SK-N-SH (cell line): ENCODE measurements around the gene KIDINS220. TPM values are rescaled to one million over a fixed set of nuclear protein-coding genes. Genes with fewer than 3 reads are reported as not detected.

Experiments used
- CTCF ChIA-PET: fragments of 300-600, 350-600 bp; formaldehyde crosslinking; extraction: SDS; loops from one replicate; lab custom pipeline; 2021; lab: Yijun Ruan, JAX
- POLR2A ChIA-PET: fragments of 350-600 bp; sonication (Branson Sonifier 250); formaldehyde crosslinking; extraction: SDS; loops from one replicate; lab custom pipeline; 2020; ENCODE audit warnings: antibody characterized with exemption, inconsistent platforms; lab: Yijun Ruan, JAX
- DNase-seq: peaks from one replicate; pipeline ENCODE4 v3.0.0; 2012
- H2AFZ ChIP-seq: fragments of 200-600 bp; sonication (generic); 2 replicates; pipeline ENCODE4 v1.8.1; 2016; ENCODE audit warnings: antibody characterized with exemption, mild to moderate bottlenecking, low read depth
- H3F3A ChIP-seq: fragments of 200-600 bp; sonication (generic); replicated peaks from 2 replicates; pipeline ENCODE3; 2016; ENCODE audit warnings: antibody characterized with exemption, mild to moderate bottlenecking; ENCODE audit not compliant: insufficient read depth
- H3K27ac ChIP-seq, 2 experiments: fragments of 200-500 bp in 1 of 2; fragments of 200-600 bp in 1 of 2; sonication (Bioruptor generic) in 1 of 2; sonication (generic), shearing (Covaris generic) in 1 of 2; 2 replicates each; pipeline versions ENCODE4 v1.5.1 to v1.6.1; 2014 to 2016; ENCODE audit warnings: low read depth in 2 of 2, inconsistent platforms in 1 of 2, low read length in 1 of 2, mild to moderate bottlenecking in 1 of 2, mixed read lengths in 1 of 2
- H3K27me3 ChIP-seq: fragments of 200-600 bp; sonication (generic), shearing (Covaris generic); 2 replicates; pipeline ENCODE4 v1.6.1; 2016; ENCODE audit warnings: mixed run types; ENCODE audit not compliant: insufficient read depth
- H3K36me3 ChIP-seq, 2 experiments: fragments of 200-500 bp in 1 of 2; fragments of 200-600 bp in 1 of 2; sonication (Bioruptor generic) in 1 of 2; sonication (generic) in 1 of 2; replicated peaks in 1 of 2; 2 replicates each; pipeline versions ENCODE3 to v1.5.1; 2014 to 2016; ENCODE audit warnings: low read length in 1 of 2, mild to moderate bottlenecking in 1 of 2; ENCODE audit not compliant: insufficient read depth in 2 of 2, control insufficient read depth in 1 of 2
- H3K4me1 ChIP-seq, 2 experiments: fragments of 200-500 bp in 1 of 2; fragments of 200-600 bp in 1 of 2; sonication (Bioruptor generic) in 1 of 2; sonication (generic), shearing (Covaris generic) in 1 of 2; 2 replicates each; pipeline versions ENCODE4 v1.5.1 to v1.6.1; 2014 to 2016; ENCODE audit warnings: low read depth in 1 of 2, low read length in 1 of 2, mixed run types in 1 of 2; ENCODE audit not compliant: insufficient read depth in 2 of 2, control insufficient read depth in 1 of 2
- H3K4me2 ChIP-seq: fragments of 200-600 bp; sonication (generic), shearing (Covaris generic); 2 replicates; pipeline ENCODE4 v1.6.1; 2017; ENCODE audit warnings: mixed run types
- H3K4me3 ChIP-seq, 2 experiments: fragments of 200-500 bp in 1 of 2; fragments of 200-600 bp in 1 of 2; sonication (Bioruptor generic) in 1 of 2; sonication (generic), shearing (Covaris generic) in 1 of 2; 2 replicates each; pipeline versions ENCODE4 v1.5.1 to v1.8.1; 2014 to 2016; ENCODE audit warnings: low read depth in 2 of 2, inconsistent platforms in 1 of 2, low read length in 1 of 2, mild to moderate bottlenecking in 1 of 2, mixed read lengths in 1 of 2, moderate library complexity in 1 of 2
- H3K79me2 ChIP-seq: fragments of 200-600 bp; sonication (generic); 2 replicates; pipeline ENCODE4 v1.8.1; 2017; ENCODE audit warnings: mild to moderate bottlenecking; ENCODE audit not compliant: insufficient read depth
- H3K9ac ChIP-seq: fragments of 200-600 bp; sonication (generic); 2 replicates; pipeline ENCODE4 v1.6.1; 2017; ENCODE audit warnings: mixed run types
- H3K9me2 ChIP-seq: fragments of 200-600 bp; sonication (generic); 2 replicates; pipeline ENCODE4 v1.6.1; 2017; ENCODE audit warnings: mixed run types
- H3K9me3 ChIP-seq: fragments of 200-600 bp; sonication (generic); 2 replicates; pipeline ENCODE4 v1.6.1; 2017; ENCODE audit warnings: mixed run types, mild to moderate bottlenecking, moderate library complexity
- H4K20me1 ChIP-seq: fragments of 200-600 bp; sonication (generic); 2 replicates; pipeline ENCODE4 v1.6.1; 2017; ENCODE audit warnings: mild to moderate bottlenecking, mixed run types; ENCODE audit not compliant: insufficient read depth
- CHD2 ChIP-seq: fragments of 150-350 bp; IDR thresholded peaks from 2 replicates; pipeline ENCODE4 v1.6.1; 2018; ENCODE audit warnings: low read length; ENCODE audit not compliant: partially characterized antibody
- EP300 ChIP-seq, 2 experiments: IDR thresholded peaks; 2 replicates each; pipeline versions ENCODE4 v1.4.0 to v1.6.1; 2012; ENCODE audit warnings: borderline replicate concordance in 1 of 2, low read depth in 1 of 2, low read length in 1 of 2
- EZH2phosphoT487 ChIP-seq: fragments of 200-600 bp; sonication (generic); IDR thresholded peaks from 2 replicates; pipeline ENCODE4 v1.6.1; 2017; ENCODE audit warnings: low read depth, mixed run types, mild to moderate bottlenecking, antibody characterized with exemption, moderate library complexity, borderline replicate concordance
- FOXJ3 ChIP-seq: sonication (generic); formaldehyde crosslinking; IDR thresholded peaks from 2 replicates; pipeline ENCODE4 v1.5.1; 2020; ENCODE audit warnings: mild to moderate bottlenecking, missing genetic modification reagents
- FOXM1 ChIP-seq: IDR thresholded peaks from 2 replicates; pipeline ENCODE4 v1.4.0; 2012; ENCODE audit warnings: low read depth, mild to moderate bottlenecking
- GABPA ChIP-seq: IDR thresholded peaks from 2 replicates; pipeline ENCODE4 v1.4.0; 2012; ENCODE audit warnings: low read depth, mild to moderate bottlenecking
- MAX ChIP-seq: IDR thresholded peaks from 2 replicates; pipeline ENCODE4 v1.4.0; 2012; ENCODE audit warnings: low read depth
- NFIC ChIP-seq: IDR thresholded peaks from 2 replicates; pipeline ENCODE4 v1.4.0; 2012; ENCODE audit warnings: borderline replicate concordance
- POLR2AphosphoS5 ChIP-seq: IDR thresholded peaks from 2 replicates; pipeline ENCODE4 v1.6.1; 2012; ENCODE audit warnings: low read depth, low read length
- RAD21 ChIP-seq: IDR thresholded peaks from 2 replicates; pipeline ENCODE4 v1.6.1; 2012; ENCODE audit warnings: mild to moderate bottlenecking, low read length
- RXRA ChIP-seq: IDR thresholded peaks from 2 replicates; pipeline ENCODE4 v1.4.0; 2012; ENCODE audit warnings: low read depth, mild to moderate bottlenecking, borderline replicate concordance
- SIN3A ChIP-seq: IDR thresholded peaks from 2 replicates; pipeline ENCODE4 v1.6.1; 2012; ENCODE audit warnings: low read depth, mild to moderate bottlenecking, low read length, moderate library complexity, borderline replicate concordance
- SMC3 ChIP-seq: IDR thresholded peaks from 2 replicates; pipeline ENCODE4 v1.6.1; 2012; ENCODE audit warnings: low read depth, low read length, improper control_type of control experiment
- TEAD4 ChIP-seq: IDR thresholded peaks from 2 replicates; pipeline ENCODE4 v1.4.0; 2012; ENCODE audit warnings: mild to moderate bottlenecking, borderline replicate concordance; ENCODE audit not compliant: insufficient read depth
- YY1 ChIP-seq: IDR thresholded peaks from 2 replicates; pipeline ENCODE4 v1.4.0; 2012; ENCODE audit warnings: low read depth, mild to moderate bottlenecking
- ZBTB33 ChIP-seq: IDR thresholded peaks from 2 replicates; pipeline ENCODE4 v1.4.0; 2012; ENCODE audit warnings: low read depth, borderline replicate concordance
- WGBS: methylation state at CpG from one replicate; pipeline ENCODE4 v1.1.6; 2017; ENCODE audit warnings: low lambda C conversion rate; 5-methylcytosine and 5-hydroxymethylcytosine counted together
- polyA plus RNA-seq, 3 experiments: library from polyadenylated mRNA; depleted of rRNA; stranded (reverse); fragments of >200 nt; gene quantifications; 2 replicates each; pipeline ENCODE4 v1.2.3, GENCODE V29; 2012

KIDINS220 gene
- polyA plus RNA-seq, 1 of the 3 experiments (the other 2 are of a cell fraction), result 18.2 TPM

DNA sequence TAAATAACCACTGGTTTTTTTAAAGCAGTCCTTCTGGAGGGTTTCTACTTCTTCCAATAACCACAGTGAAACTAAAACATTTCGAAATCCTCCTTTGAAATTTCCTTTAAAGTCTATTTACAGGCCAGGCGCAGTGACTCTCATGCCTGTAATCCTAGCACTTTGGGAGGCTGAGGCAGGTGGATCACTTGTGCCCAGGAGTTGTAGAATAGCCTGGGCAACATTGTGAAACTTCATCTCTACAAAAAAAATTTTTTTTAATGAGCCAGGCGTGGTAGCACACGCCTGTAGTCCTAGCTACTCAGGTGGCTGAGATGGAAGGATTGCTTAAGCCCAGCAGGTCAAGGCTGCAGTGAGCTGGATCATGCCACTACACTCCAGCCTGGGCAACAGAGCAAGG, 15.2 kb downstream of the KIDINS220 start:
- POLR2A ChIA-PET, result no interaction called here
- no peak overlapping the region for H2AFZ ChIP-seq
- peaks cover 8% of the 10 kb centered on the region for H3F3A ChIP-seq
- H3K79me2 ChIP-seq, result peaks cover 9% of the 10 kb centered on the region; the same call in 1 of the 2 replicates
- no peak overlapping the region for H3K9ac ChIP-seq
- 89% methylated on average over 4 of the region's 4 CpGs for WGBS
- no peaks in the 10 kb centered on the region for H3K9me3 ChIP-seq
- no peaks in the 10 kb centered on the region; a peak in 1 of 4 replicates for H3K4me1 ChIP-seq
- H3K27me3 ChIP-seq, result no peaks in the 10 kb centered on the region
- H4K20me1 ChIP-seq, result no peaks in the 10 kb centered on the region
- CTCF ChIA-PET, result no interaction called here
- no peaks in the 10 kb centered on the region for H3K9me2 ChIP-seq
- no peak overlapping the region for H3K4me2 ChIP-seq
- no peak overlapping the region for H3K4me3 ChIP-seq
- no peak overlapping the region for H3K27ac ChIP-seq
- H3K36me3 ChIP-seq, result peaks cover 34 to 36% of the 10 kb centered on the region in 2 experiments
- TF ChIP-seq GABPA, result no peak
- TF ChIP-seq SMC3, result no peak
- no peak for TF ChIP-seq CHD2
- no peak for TF ChIP-seq ZBTB33
- no peak for TF ChIP-seq EP300 (IDR thresholded peaks at IDR 0.05; ENCODE audit: borderline replicate concordance in 1 of 2, low read depth in 1 of 2, low read length in 1 of 2)
- TF ChIP-seq NFIC, result no peak
- no peak for TF ChIP-seq MAX
- TF ChIP-seq EZH2phosphoT487, result no peak
- no peak for TF ChIP-seq RAD21
- no peak for TF ChIP-seq YY1
- TF ChIP-seq TEAD4, result no peak
- TF ChIP-seq POLR2AphosphoS5, result no peak
- TF ChIP-seq SIN3A, result no peak
- no peak for TF ChIP-seq FOXJ3 (CRISPR knock-in tag)
- no peak for TF ChIP-seq FOXM1
- no peak for TF ChIP-seq RXRA
- DNase-seq, result no peak
